Adrenal gland (tissue), 5 donors: ENCODE data around the gene ECT2L.

Source experiments
- POLR2A ChIP-seq, 2 donors: fragments of 450-650 bp; IDR thresholded peaks; one replicate each; pipeline ENCODE4 v1.6.1; 2017; ENCODE audit warnings: antibody characterized with exemption in 2 of 2, mild to moderate bottlenecking in 2 of 2, moderate library complexity in 1 of 2
- TF ChIP-seq, protein P1 (sequence below), 6 experiments: fragments of 450-650 bp in 4 of 6; fragments of 200-600 bp in 2 of 6; sonication (generic) in 1 of 6; IDR thresholded peaks; 1 replicate in 5 of 6; 2 replicates in 1 of 6; pipeline versions ENCODE4 v1.5.1 to v1.8.0; 2016 to 2021; ENCODE audit warnings: antibody characterized with exemption in 6 of 6, mild to moderate bottlenecking in 2 of 6, moderate library complexity in 1 of 6
- donor health status: DM: no; HTN: no; CAD: no.

DNA sequence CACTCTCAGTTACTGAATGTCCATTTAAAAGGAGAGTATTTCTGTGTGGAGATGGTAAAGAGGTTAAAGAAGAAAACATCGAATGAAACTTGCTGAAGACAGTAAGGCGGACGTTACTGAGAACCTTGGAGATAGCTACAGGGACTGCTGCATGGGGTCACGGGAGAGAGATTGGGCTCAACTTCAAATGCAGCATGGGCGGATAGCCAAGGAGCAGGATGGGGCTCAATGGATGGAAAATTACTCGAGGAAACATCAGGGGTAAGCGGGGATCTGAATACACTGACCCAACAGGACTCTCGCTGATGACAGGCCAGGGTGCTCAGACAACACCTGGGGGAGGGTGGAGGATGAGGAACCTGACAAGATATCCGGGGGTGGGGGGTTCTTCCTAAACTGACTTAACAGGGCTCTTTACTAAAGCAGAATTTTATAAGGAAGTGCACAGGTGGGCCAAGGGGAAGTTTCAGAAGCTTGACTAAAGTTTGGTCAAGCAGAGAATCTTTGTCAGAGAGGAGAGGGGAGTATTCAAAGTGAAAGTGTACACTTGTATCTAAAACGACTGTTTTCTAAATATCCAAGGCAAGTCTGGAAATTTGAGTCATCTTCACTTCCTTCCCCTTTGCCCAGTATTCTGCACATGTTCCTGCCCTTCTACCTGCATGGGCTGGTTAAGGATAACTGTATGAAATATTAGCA lies 22.8 kb downstream of the ECT2L start:
- TF ChIP-seq, protein P1, sequence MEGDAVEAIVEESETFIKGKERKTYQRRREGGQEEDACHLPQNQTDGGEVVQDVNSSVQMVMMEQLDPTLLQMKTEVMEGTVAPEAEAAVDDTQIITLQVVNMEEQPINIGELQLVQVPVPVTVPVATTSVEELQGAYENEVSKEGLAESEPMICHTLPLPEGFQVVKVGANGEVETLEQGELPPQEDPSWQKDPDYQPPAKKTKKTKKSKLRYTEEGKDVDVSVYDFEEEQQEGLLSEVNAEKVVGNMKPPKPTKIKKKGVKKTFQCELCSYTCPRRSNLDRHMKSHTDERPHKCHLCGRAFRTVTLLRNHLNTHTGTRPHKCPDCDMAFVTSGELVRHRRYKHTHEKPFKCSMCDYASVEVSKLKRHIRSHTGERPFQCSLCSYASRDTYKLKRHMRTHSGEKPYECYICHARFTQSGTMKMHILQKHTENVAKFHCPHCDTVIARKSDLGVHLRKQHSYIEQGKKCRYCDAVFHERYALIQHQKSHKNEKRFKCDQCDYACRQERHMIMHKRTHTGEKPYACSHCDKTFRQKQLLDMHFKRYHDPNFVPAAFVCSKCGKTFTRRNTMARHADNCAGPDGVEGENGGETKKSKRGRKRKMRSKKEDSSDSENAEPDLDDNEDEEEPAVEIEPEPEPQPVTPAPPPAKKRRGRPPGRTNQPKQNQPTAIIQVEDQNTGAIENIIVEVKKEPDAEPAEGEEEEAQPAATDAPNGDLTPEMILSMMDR (IDR thresholded peaks at IDR 0.05) = no peak
- TF ChIP-seq POLR2A (IDR thresholded peaks at IDR 0.05) = no peak
